ENCODE measurements around the gene MLC1. TPM values are rescaled to one million over a fixed set of nuclear protein-coding genes. Genes with fewer than 3 reads are reported as not detected.

The MLC1 gene
- total RNA-seq, 6 experiments from 2014 or later: 0.60 to 0.68 TPM; not detected in 4

DNA sequence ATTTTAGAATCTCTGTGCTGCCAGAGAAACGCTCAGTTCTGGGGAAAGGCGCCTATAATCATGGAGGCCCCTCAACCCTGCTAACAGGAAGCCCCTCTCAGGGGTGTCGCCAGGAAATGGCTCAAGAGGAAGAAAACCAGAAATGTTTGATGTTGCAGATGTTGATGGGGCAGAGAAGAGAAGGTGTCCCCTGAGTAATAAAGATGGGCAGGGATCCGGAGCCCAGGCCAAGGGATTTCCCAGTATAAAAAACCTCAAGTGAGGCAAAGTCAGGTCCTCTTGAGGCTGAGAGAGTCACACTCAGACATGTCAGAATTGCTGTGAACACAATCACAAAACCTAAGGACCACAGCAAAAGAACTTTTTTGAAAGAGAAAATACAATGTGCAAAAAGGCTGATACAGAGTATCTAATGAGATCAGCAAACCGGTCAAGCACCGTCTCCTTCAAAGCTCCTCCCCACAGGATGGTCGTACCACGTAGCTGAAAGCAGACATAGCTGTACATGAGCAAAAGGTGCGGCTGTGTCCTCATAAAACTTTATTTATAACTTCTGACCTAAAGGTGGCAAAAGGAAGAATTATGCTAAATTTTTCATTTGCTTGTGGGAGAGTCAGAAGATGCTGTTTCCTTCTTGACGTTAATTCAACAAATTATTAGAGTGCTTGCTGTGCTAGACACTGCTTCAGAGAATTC lies 16.8 kb upstream of the MLC1 start:
- Histone ChIP-seq H3K9me3 (no peaks in the 10 kb centered on the region), H3K4me1 (no peaks in the 10 kb centered on the region), H3K4me3 (no peak overlapping the region), H3K36me3 (no peaks in the 10 kb centered on the region), H3K27ac (no peak overlapping the region), H3K27me3 (no peaks in the 10 kb centered on the region)
- no peak for DNase-seq
- ATAC-seq: no peak
- WGBS (ENCODE audit: insufficient coverage, low coverage, low lambda C conversion rate, missing lambda C conversion rate): 79% methylated on average over 10 of the region's 10 CpGs
- intact Hi-C loops (cut with DNase I): no loop called here
- TF ChIP-seq, protein P1, sequence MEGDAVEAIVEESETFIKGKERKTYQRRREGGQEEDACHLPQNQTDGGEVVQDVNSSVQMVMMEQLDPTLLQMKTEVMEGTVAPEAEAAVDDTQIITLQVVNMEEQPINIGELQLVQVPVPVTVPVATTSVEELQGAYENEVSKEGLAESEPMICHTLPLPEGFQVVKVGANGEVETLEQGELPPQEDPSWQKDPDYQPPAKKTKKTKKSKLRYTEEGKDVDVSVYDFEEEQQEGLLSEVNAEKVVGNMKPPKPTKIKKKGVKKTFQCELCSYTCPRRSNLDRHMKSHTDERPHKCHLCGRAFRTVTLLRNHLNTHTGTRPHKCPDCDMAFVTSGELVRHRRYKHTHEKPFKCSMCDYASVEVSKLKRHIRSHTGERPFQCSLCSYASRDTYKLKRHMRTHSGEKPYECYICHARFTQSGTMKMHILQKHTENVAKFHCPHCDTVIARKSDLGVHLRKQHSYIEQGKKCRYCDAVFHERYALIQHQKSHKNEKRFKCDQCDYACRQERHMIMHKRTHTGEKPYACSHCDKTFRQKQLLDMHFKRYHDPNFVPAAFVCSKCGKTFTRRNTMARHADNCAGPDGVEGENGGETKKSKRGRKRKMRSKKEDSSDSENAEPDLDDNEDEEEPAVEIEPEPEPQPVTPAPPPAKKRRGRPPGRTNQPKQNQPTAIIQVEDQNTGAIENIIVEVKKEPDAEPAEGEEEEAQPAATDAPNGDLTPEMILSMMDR (IDR thresholded peaks at IDR 0.05): no peak
- TF ChIP-seq POLR2A (IDR thresholded peaks at IDR 0.05): no peak

DNA sequence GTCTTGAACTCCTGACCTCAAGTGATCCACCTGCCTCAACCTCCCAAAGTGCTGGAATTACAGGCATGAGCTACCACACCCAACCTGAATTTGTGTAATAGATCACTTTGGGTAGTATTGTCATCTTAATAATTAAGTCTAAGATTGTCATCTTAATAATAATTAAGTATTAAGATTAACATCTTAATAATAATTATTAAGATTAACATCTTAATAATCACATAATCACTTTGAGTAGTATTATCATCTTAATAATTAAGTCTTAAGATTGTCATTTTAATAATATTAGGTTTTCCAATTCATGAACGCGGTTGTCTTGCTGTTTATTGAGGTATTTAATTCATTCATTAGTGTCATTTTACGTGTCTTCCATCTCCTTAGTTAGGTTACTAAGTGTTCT lies 12.8 kb upstream of the MLC1 start:
- DNase-seq (no peak), ATAC-seq (no peak)
- Histone ChIP-seq H3K4me3 (no peak overlapping the region), H3K9me3 (no peaks in the 10 kb centered on the region), H3K4me1 (no peaks in the 10 kb centered on the region), H3K27ac (no peak overlapping the region), H3K27me3 (no peaks in the 10 kb centered on the region), H3K36me3 (no peaks in the 10 kb centered on the region)
- 85% methylated on average over 3 of the region's 3 CpGs for WGBS (ENCODE audit: insufficient coverage, low coverage, low lambda C conversion rate, missing lambda C conversion rate)
- intact Hi-C loops (cut with DNase I): no loop called here
- TF ChIP-seq POLR2A (IDR thresholded peaks at IDR 0.05): no peak
- TF ChIP-seq, protein P1 (IDR thresholded peaks at IDR 0.05): no peak

DNA sequence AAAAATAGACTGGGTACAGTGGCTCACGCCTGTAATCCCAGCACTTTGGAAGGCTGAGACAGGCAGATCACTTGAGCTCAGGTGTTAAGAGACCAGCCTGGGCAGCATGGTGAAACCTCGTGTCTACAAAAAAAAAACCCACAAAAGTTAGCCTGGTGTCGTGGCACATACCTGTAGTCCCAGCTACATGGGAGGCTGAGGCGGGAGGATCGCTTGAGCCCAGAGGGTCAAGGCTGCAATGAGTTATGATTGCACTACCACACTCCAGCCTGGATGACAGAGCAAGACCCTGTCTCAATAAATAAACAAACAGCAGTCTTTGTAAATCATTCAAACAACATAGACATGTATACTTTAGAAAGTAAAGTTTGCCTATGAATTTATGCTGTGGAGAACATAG lies 7.1 kb upstream of the MLC1 start:
- 57% methylated on average over 5 of the region's 5 CpGs for WGBS (ENCODE audit: insufficient coverage, low coverage, low lambda C conversion rate, missing lambda C conversion rate)
- no peak for TF ChIP-seq POLR2A (IDR thresholded peaks at IDR 0.05)
- TF ChIP-seq, protein P1 (IDR thresholded peaks at IDR 0.05): no peak
- ATAC-seq (no peak), DNase-seq (no peak)
- Histone ChIP-seq H3K27ac (no peak overlapping the region), H3K9me3 (no peaks in the 10 kb centered on the region), H3K4me1 (no peaks in the 10 kb centered on the region), H3K36me3 (no peaks in the 10 kb centered on the region), H3K27me3 (no peaks in the 10 kb centered on the region), H3K4me3 (no peak overlapping the region)
- intact Hi-C loops (cut with DNase I): no loop called here

DNA sequence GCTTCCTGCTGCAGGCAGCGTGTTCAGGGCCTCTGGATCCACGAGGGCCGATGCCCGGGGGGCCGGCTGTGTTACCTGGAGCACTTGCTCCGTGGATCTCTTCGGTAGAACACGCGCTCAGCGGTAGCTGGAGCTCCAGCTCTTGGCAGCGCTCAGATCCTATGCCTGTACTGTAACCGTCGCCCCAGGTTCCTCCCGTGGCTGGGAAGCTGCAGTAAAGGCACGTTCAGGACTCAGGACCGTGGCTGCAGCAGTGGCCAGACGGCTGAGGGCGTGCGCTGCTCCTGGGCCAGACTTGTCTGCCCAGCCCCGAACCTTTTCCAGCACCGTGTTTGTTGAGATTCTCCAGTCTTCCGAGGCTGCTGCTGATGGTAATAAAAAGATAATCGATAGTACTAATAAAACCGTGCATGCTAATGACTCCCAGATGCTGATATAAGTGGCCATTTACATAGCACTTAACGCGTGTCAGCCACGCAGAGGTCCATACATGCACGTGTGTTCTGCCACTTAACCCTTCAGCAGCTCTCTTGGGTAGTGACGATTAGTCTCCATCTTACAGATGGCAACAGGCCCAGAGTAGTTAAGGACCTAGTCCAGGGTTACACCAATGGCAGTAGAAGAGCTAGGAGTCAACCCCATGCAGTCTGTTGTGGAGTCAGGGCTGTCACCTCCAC lies 6.0 kb upstream of the MLC1 start:
- intact Hi-C loops (cut with DNase I): no loop called here
- H3K4me1 ChIP-seq: no peaks in the 10 kb centered on the region
- H3K4me3 ChIP-seq: no peak overlapping the region
- no peak for ATAC-seq
- no peak for DNase-seq
- TF ChIP-seq, protein P1 (IDR thresholded peaks at IDR 0.05): no peak
- no peak for TF ChIP-seq POLR2A (IDR thresholded peaks at IDR 0.05)
- WGBS (ENCODE audit: insufficient coverage, low coverage, low lambda C conversion rate, missing lambda C conversion rate): 83% methylated on average over 8 of the region's 29 CpGs
- H3K27ac ChIP-seq: no peak overlapping the region
- no peaks in the 10 kb centered on the region for H3K36me3 ChIP-seq
- no peaks in the 10 kb centered on the region for H3K27me3 ChIP-seq
- no peaks in the 10 kb centered on the region for H3K9me3 ChIP-seq
